ENCODE measurements around the gene FTL. TPM values are rescaled to one million over a fixed set of nuclear protein-coding genes. Genes with fewer than 3 reads are reported as not detected.
A peak's percentile ranks its signal among the peaks of the same experiment; 100 is the strongest.
"Not testable (repeated sequence)": the region's sequence is repeated elsewhere in the genome, so short reads cannot be mapped to it uniquely, and the experiment has no call there.

FTL gene
- polyA plus RNA-seq, 2 donors = 645 to 931 TPM

- H3K9me3 ChIP-seq (ENCODE audit: control insufficient read depth in 2 of 2, insufficient read depth in 1 of 2, low read depth in 1 of 2, low read length in 1 of 2) = no peaks in the 10 kb centered on the region
- H3K4me3 ChIP-seq (ENCODE audit: low read depth in 1 of 2, low read length in 2 of 2) = no peak overlapping the region
- peak overlapping the region in 1 of 2 donors; percentile 91 for H3K27ac ChIP-seq (ENCODE audit: low read depth in 2 of 2, low read length in 1 of 2)
- peaks cover 8 to 22% of the 10 kb centered on the region in 2 donors for H3K36me3 ChIP-seq (ENCODE audit: control insufficient read depth in 2 of 2, insufficient read depth in 2 of 2, low read length in 1 of 2)
- H3K4me1 ChIP-seq (ENCODE audit: control insufficient read depth in 2 of 2, insufficient read depth in 2 of 2, low read length in 1 of 2) = no peaks in the 10 kb centered on the region
- WGBS, 2 donors = 65 to 73% methylated on average over 11 of the region's 11 CpGs
- H3K27me3 ChIP-seq (ENCODE audit: control insufficient read depth in 1 of 2, insufficient read depth in 2 of 2, low read length in 2 of 2) = no peaks in the 10 kb centered on the region
Observed at GRCh38 chr19:48925240-48925843, 39.8 kb upstream of the FTL start.

GRCh38 chr19:48925890-48926289 lies 39.2 kb upstream of the FTL start:
- not testable (repeated sequence) for H3K4me1 ChIP-seq (ENCODE audit: control insufficient read depth in 2 of 2, insufficient read depth in 2 of 2, low read length in 1 of 2); H3K4me3 ChIP-seq (ENCODE audit: low read depth in 1 of 2, low read length in 2 of 2); H3K9me3 ChIP-seq (ENCODE audit: control insufficient read depth in 2 of 2, insufficient read depth in 1 of 2, low read depth in 1 of 2, low read length in 1 of 2); H3K27me3 ChIP-seq (ENCODE audit: control insufficient read depth in 1 of 2, insufficient read depth in 2 of 2, low read length in 2 of 2)
- Histone ChIP-seq H3K36me3 (ENCODE audit: control insufficient read depth in 2 of 2, insufficient read depth in 2 of 2, low read length in 1 of 2) (peaks cover 8 to 20% of the 10 kb centered on the region in 2 donors), H3K27ac (ENCODE audit: low read depth in 2 of 2, low read length in 1 of 2) (peak overlapping the region in 1 of 2 donors; percentile 91)
- 78 to 81% methylated on average over 8 of the region's 8 CpGs for WGBS, 2 donors

GRCh38 chr19:48926909-48927308 lies 38.2 kb upstream of the FTL start:
- Histone ChIP-seq H3K9me3 (ENCODE audit: control insufficient read depth in 2 of 2, insufficient read depth in 1 of 2, low read depth in 1 of 2, low read length in 1 of 2) (no peaks in the 10 kb centered on the region), H3K27ac (ENCODE audit: low read depth in 2 of 2, low read length in 1 of 2) (peak overlapping the region; percentile 56 to 91), H3K4me3 (ENCODE audit: low read depth in 1 of 2, low read length in 2 of 2) (no peak overlapping the region), H3K4me1 (ENCODE audit: control insufficient read depth in 2 of 2, insufficient read depth in 2 of 2, low read length in 1 of 2) (no peaks in the 10 kb centered on the region), H3K27me3 (ENCODE audit: control insufficient read depth in 1 of 2, insufficient read depth in 2 of 2, low read length in 2 of 2) (no peaks in the 10 kb centered on the region), H3K36me3 (ENCODE audit: control insufficient read depth in 2 of 2, insufficient read depth in 2 of 2, low read length in 1 of 2) (peaks cover 4 to 10% of the 10 kb centered on the region in 2 donors)
- WGBS, 2 donors = 9 to 22% methylated on average over 10 of the region's 10 CpGs

- peak overlapping the region; percentile 19 to 75 for H3K27ac ChIP-seq (ENCODE audit: low read depth in 2 of 2, low read length in 1 of 2)
- WGBS, 2 donors = 72 to 74% methylated on average over 17 of the region's 17 CpGs
- not testable (repeated sequence) for H3K4me3 ChIP-seq (ENCODE audit: low read depth in 1 of 2, low read length in 2 of 2)
Observed at GRCh38 chr19:48927692-48928091, 37.4 kb upstream of the FTL start.

GRCh38 chr19:48928164-48929025 lies 36.7 kb upstream of the FTL start:
- no peaks in the 10 kb centered on the region for H3K36me3 ChIP-seq (ENCODE audit: control insufficient read depth in 2 of 2, insufficient read depth in 2 of 2, low read length in 1 of 2)
- H3K27me3 ChIP-seq (ENCODE audit: control insufficient read depth in 1 of 2, insufficient read depth in 2 of 2, low read length in 2 of 2) = no peaks in the 10 kb centered on the region
- WGBS, 2 donors = 61 to 64% methylated on average over 15 of the region's 15 CpGs
- no peaks in the 10 kb centered on the region for H3K4me1 ChIP-seq (ENCODE audit: control insufficient read depth in 2 of 2, insufficient read depth in 2 of 2, low read length in 1 of 2)
- peak overlapping the region in 1 of 2 donors; percentile 75 for H3K27ac ChIP-seq (ENCODE audit: low read depth in 2 of 2, low read length in 1 of 2)
- H3K4me3 ChIP-seq (ENCODE audit: low read depth in 1 of 2, low read length in 2 of 2) = no peak overlapping the region
- H3K9me3 ChIP-seq (ENCODE audit: control insufficient read depth in 2 of 2, insufficient read depth in 1 of 2, low read depth in 1 of 2, low read length in 1 of 2) = no peaks in the 10 kb centered on the region

More at GRCh38 chr19:48927692-48928091, 37.4 kb upstream of the FTL start:
- not testable (repeated sequence) for H3K4me1 ChIP-seq (ENCODE audit: control insufficient read depth in 2 of 2, insufficient read depth in 2 of 2, low read length in 1 of 2); H3K27me3 ChIP-seq (ENCODE audit: control insufficient read depth in 1 of 2, insufficient read depth in 2 of 2, low read length in 2 of 2); H3K9me3 ChIP-seq (ENCODE audit: control insufficient read depth in 2 of 2, insufficient read depth in 1 of 2, low read depth in 1 of 2, low read length in 1 of 2); H3K36me3 ChIP-seq (ENCODE audit: control insufficient read depth in 2 of 2, insufficient read depth in 2 of 2, low read length in 1 of 2)

GRCh38 chr19:48933382-48933932 lies 31.7 kb upstream of the FTL start, which contains the start of gene DHDH:
Gene DHDH (plus strand): TSS chr19:48933699. CDS start chr19:48933722, 23 bp downstream.
- Histone ChIP-seq H3K4me3 (ENCODE audit: low read depth in 1 of 2, low read length in 2 of 2) (peak within 1 kb of the TSS; percentile 37 to 41), H3K27ac (ENCODE audit: low read depth in 2 of 2, low read length in 1 of 2) (peak within 1 kb of the TSS in 1 of 2 donors; percentile 76)

GRCh38 chr19:48934837-48935236 lies 30.3 kb upstream of the FTL start:
- Histone ChIP-seq H3K36me3 (ENCODE audit: control insufficient read depth in 2 of 2, insufficient read depth in 2 of 2, low read length in 1 of 2) (no peaks in the 10 kb centered on the region), H3K27ac (ENCODE audit: low read depth in 2 of 2, low read length in 1 of 2) (no peak overlapping the region), H3K4me1 (ENCODE audit: control insufficient read depth in 2 of 2, insufficient read depth in 2 of 2, low read length in 1 of 2) (no peaks in the 10 kb centered on the region), H3K27me3 (ENCODE audit: control insufficient read depth in 1 of 2, insufficient read depth in 2 of 2, low read length in 2 of 2) (no peaks in the 10 kb centered on the region), H3K4me3 (ENCODE audit: low read depth in 1 of 2, low read length in 2 of 2) (no peak overlapping the region), H3K9me3 (ENCODE audit: control insufficient read depth in 2 of 2, insufficient read depth in 1 of 2, low read depth in 1 of 2, low read length in 1 of 2) (no peaks in the 10 kb centered on the region)
- 80 to 89% methylated on average over 19 of the region's 19 CpGs for WGBS, 2 donors

More at GRCh38 chr19:48933382-48933932, 31.7 kb upstream of the FTL start, which contains the start of gene DHDH:
- no peaks in the 10 kb centered on the region for H3K36me3 ChIP-seq (ENCODE audit: control insufficient read depth in 2 of 2, insufficient read depth in 2 of 2, low read length in 1 of 2)
- 0 to 1% methylated on average over 37 to 43 of the region's 43 CpGs for WGBS, 2 donors
- no peaks in the 10 kb centered on the region for H3K9me3 ChIP-seq (ENCODE audit: control insufficient read depth in 2 of 2, insufficient read depth in 1 of 2, low read depth in 1 of 2, low read length in 1 of 2)
- H3K4me1 ChIP-seq (ENCODE audit: control insufficient read depth in 2 of 2, insufficient read depth in 2 of 2, low read length in 1 of 2) = no peaks in the 10 kb centered on the region
- H3K27me3 ChIP-seq (ENCODE audit: control insufficient read depth in 1 of 2, insufficient read depth in 2 of 2, low read length in 2 of 2) = no peaks in the 10 kb centered on the region

- H3K27me3 ChIP-seq (ENCODE audit: control insufficient read depth in 1 of 2, insufficient read depth in 2 of 2, low read length in 2 of 2) = no peaks in the 10 kb centered on the region
- 95 to 96% methylated on average over 25 of the region's 25 CpGs for WGBS, 2 donors
- H3K36me3 ChIP-seq (ENCODE audit: control insufficient read depth in 2 of 2, insufficient read depth in 2 of 2, low read length in 1 of 2) = no peaks in the 10 kb centered on the region
- H3K9me3 ChIP-seq (ENCODE audit: control insufficient read depth in 2 of 2, insufficient read depth in 1 of 2, low read depth in 1 of 2, low read length in 1 of 2) = no peaks in the 10 kb centered on the region
- H3K4me3 ChIP-seq (ENCODE audit: low read depth in 1 of 2, low read length in 2 of 2) = no peak overlapping the region
- no peak overlapping the region for H3K27ac ChIP-seq (ENCODE audit: low read depth in 2 of 2, low read length in 1 of 2)
- H3K4me1 ChIP-seq (ENCODE audit: control insufficient read depth in 2 of 2, insufficient read depth in 2 of 2, low read length in 1 of 2) = no peaks in the 10 kb centered on the region
Observed at GRCh38 chr19:48935864-48936263, 29.2 kb upstream of the FTL start.

- no peaks in the 10 kb centered on the region for H3K9me3 ChIP-seq (ENCODE audit: control insufficient read depth in 2 of 2, insufficient read depth in 1 of 2, low read depth in 1 of 2, low read length in 1 of 2)
- no peaks in the 10 kb centered on the region for H3K4me1 ChIP-seq (ENCODE audit: control insufficient read depth in 2 of 2, insufficient read depth in 2 of 2, low read length in 1 of 2)
- H3K27me3 ChIP-seq (ENCODE audit: control insufficient read depth in 1 of 2, insufficient read depth in 2 of 2, low read length in 2 of 2) = no peaks in the 10 kb centered on the region
- H3K27ac ChIP-seq (ENCODE audit: low read depth in 2 of 2, low read length in 1 of 2) = no peak overlapping the region
- H3K4me3 ChIP-seq (ENCODE audit: low read depth in 1 of 2, low read length in 2 of 2) = no peak overlapping the region
- no peaks in the 10 kb centered on the region for H3K36me3 ChIP-seq (ENCODE audit: control insufficient read depth in 2 of 2, insufficient read depth in 2 of 2, low read length in 1 of 2)
- 80 to 88% methylated on average over 7 of the region's 7 CpGs for WGBS, 2 donors
Observed at GRCh38 chr19:48938256-48938655, 26.9 kb upstream of the FTL start.

All from esophagus (tissue), 2 donors.